WTC11 (cell line): ENCODE measurements around the gene SCO1. TPM values are rescaled to one million over a fixed set of nuclear protein-coding genes. Genes with fewer than 3 reads are reported as not detected.

Experiments used
- ATAC-seq: fragments of 200-7000 bp; cut with Tn5 transposase; 2 replicates; pipeline ENCODE4 v1.10.0; 2021; ENCODE audit warnings: mild to moderate bottlenecking, moderate library complexity
- Bru-seq: library from RNA; stranded (reverse); fragments of 400-500 nt; gene quantifications from one replicate; lab custom pipeline; 2021; lab: Mats Ljungman, UMichigan
- CTCF ChIA-PET: fragments of 300-600 bp; sonication (Branson Sonifier 250); formaldehyde crosslinking; loops from one replicate; lab custom pipeline; 2021; ENCODE audit warnings: antibody characterized with exemption; lab: Charles Lee
- POLR2A ChIA-PET: fragments of 350-600 bp; sonication (Branson Sonifier 250); formaldehyde crosslinking; loops from one replicate; lab custom pipeline; 2021; ENCODE audit warnings: antibody characterized with exemption; lab: Charles Lee
- DNase-seq: peaks from one replicate; pipeline ENCODE4 v3.0.0; 2021; ENCODE audit warnings: low spot score
- H3K27ac Mint-ChIP-seq: 2 replicates; pipeline ENCODE4 v1.8.0; 2021; ENCODE audit warnings: mixed read lengths
- H3K27me3 Mint-ChIP-seq: 2 replicates; pipeline ENCODE4 v1.8.0; 2021; ENCODE audit warnings: low read depth, mild to moderate bottlenecking, moderate library complexity, mixed read lengths
- H3K36me3 Mint-ChIP-seq: 2 replicates; pipeline ENCODE4 v1.8.0; 2021; ENCODE audit warnings: mixed read lengths
- H3K4me1 Mint-ChIP-seq: 2 replicates; pipeline ENCODE4 v1.8.0; 2022; ENCODE audit warnings: mixed read lengths
- H3K4me3 Mint-ChIP-seq: 2 replicates; pipeline ENCODE4 v1.8.0; 2021; ENCODE audit warnings: mild to moderate bottlenecking, moderate library complexity, mixed read lengths
- H3K9me3 Mint-ChIP-seq: 2 replicates; pipeline ENCODE4 v1.8.0; 2021; ENCODE audit warnings: mixed read lengths
- ARID4B ChIP-seq: sonication (generic); formaldehyde crosslinking; IDR thresholded peaks from 2 replicates; pipeline ENCODE4 v1.8.0; 2023; ENCODE audit warnings: missing genetic modification reagents, mild to moderate bottlenecking, borderline replicate concordance
- ATF3 ChIP-seq: sonication (generic); formaldehyde crosslinking; conservative IDR thresholded peaks from 2 replicates; pipeline ENCODE4 v1.8.1; 2022; ENCODE audit warnings: mild to moderate bottlenecking, missing genetic modification reagents
- CDX4 ChIP-seq: fragments of 250-450 bp; sonication (Bioruptor Pico); IDR thresholded peaks from 2 replicates; pipeline ENCODE4 v1.9.0; 2021; ENCODE audit warnings: moderate library complexity, mild to moderate bottlenecking, inconsistent platforms, borderline replicate concordance
- CREB1 ChIP-seq: sonication (generic); formaldehyde crosslinking; IDR thresholded peaks from 2 replicates; pipeline ENCODE4 v1.8.0; 2023; ENCODE audit warnings: mild to moderate bottlenecking, missing genetic modification reagents
- CTCF ChIP-seq: fragments of 200-600 bp; IDR thresholded peaks from 2 replicates; pipeline ENCODE4 v1.8.0; 2022; ENCODE audit warnings: antibody characterized with exemption
- EMX1 ChIP-seq: fragments of 250-450 bp; sonication (Bioruptor Pico); IDR thresholded peaks from 2 replicates; pipeline ENCODE4 v1.8.0; 2021; ENCODE audit warnings: mild to moderate bottlenecking
- FOXP4 ChIP-seq: sonication (generic); formaldehyde crosslinking; IDR thresholded peaks from 2 replicates; pipeline ENCODE4 v1.8.0; 2022; ENCODE audit warnings: mild to moderate bottlenecking, missing genetic modification reagents
- GRHL2 ChIP-seq: fragments of 250-450 bp; sonication (Bioruptor Pico); IDR thresholded peaks from 2 replicates; pipeline ENCODE4 v1.8.0; 2022; ENCODE audit warnings: mild to moderate bottlenecking, moderate library complexity; ENCODE audit not compliant: insufficient replicate concordance, severe bottlenecking
- HMGXB4 ChIP-seq: sonication (generic); formaldehyde crosslinking; IDR thresholded peaks from 2 replicates; pipeline ENCODE4 v1.8.1; 2023; ENCODE audit warnings: mild to moderate bottlenecking, moderate library complexity, missing genetic modification reagents
- KAT7 ChIP-seq: sonication (generic); formaldehyde crosslinking; IDR thresholded peaks from 2 replicates; pipeline ENCODE4 v1.8.1; 2023; ENCODE audit warnings: missing genetic modification reagents, mild to moderate bottlenecking, borderline replicate concordance
- MAX ChIP-seq: sonication (generic); formaldehyde crosslinking; IDR thresholded peaks from 2 replicates; pipeline ENCODE4 v1.8.0; 2022; ENCODE audit warnings: mild to moderate bottlenecking, missing genetic modification reagents
- RORB ChIP-seq: fragments of 250-450 bp; sonication (Bioruptor Pico); IDR thresholded peaks from 2 replicates; pipeline ENCODE4 v1.9.0; 2021; ENCODE audit warnings: mild to moderate bottlenecking
- SMAD3 ChIP-seq: sonication (generic); formaldehyde crosslinking; IDR thresholded peaks from 2 replicates; pipeline ENCODE4 v1.8.0; 2022; ENCODE audit warnings: missing genetic modification reagents, mild to moderate bottlenecking, borderline replicate concordance
- SMAD4 ChIP-seq: sonication (generic); formaldehyde crosslinking; IDR thresholded peaks from 2 replicates; pipeline ENCODE4 v1.8.0; 2022; ENCODE audit warnings: mild to moderate bottlenecking, missing genetic modification reagents
- SP1 ChIP-seq: sonication (generic); formaldehyde crosslinking; conservative IDR thresholded peaks from 2 replicates; pipeline ENCODE4 v1.8.1; 2022; ENCODE audit warnings: missing genetic modification reagents
- USF1 ChIP-seq: sonication (generic); formaldehyde crosslinking; IDR thresholded peaks from 2 replicates; pipeline ENCODE4 v1.8.0; 2022; ENCODE audit warnings: mild to moderate bottlenecking, missing genetic modification reagents
- USF2 ChIP-seq: sonication (generic); formaldehyde crosslinking; IDR thresholded peaks from 2 replicates; pipeline ENCODE4 v1.8.1; 2023; ENCODE audit warnings: mild to moderate bottlenecking, missing genetic modification reagents, moderate library complexity
- ZNF219 ChIP-seq: sonication (generic); formaldehyde crosslinking; IDR thresholded peaks from 2 replicates; pipeline ENCODE4 v1.8.0; 2023; ENCODE audit warnings: missing genetic modification reagents, mild to moderate bottlenecking, borderline replicate concordance
- ZNF671 ChIP-seq: fragments of 250-450 bp; sonication (Bioruptor Pico); IDR thresholded peaks from 2 replicates; pipeline ENCODE4 v1.8.0; 2021; ENCODE audit warnings: mild to moderate bottlenecking
- long read RNA-seq, 3 experiments: library from RNA in 1 of 3; library from capped mRNA in 1 of 3; library from polyadenylated mRNA in 1 of 3; unstranded in 2 of 3; stranded (forward) in 1 of 3; transcript quantifications; one replicate each; pipeline ENCODE4 v2.0.0, GENCODE V29; 2021
- total RNA-seq: library from RNA; stranded (reverse); gene quantifications from 3 replicates; pipeline ENCODE4 v1.2.3, GENCODE V29; 2021

The SCO1 gene
- 56.9 to 63.8 TPM (median 61.6 TPM) in 3 replicates for total RNA-seq
- percentile 96 among the genes with signal in this experiment for Bru-seq, nascent RNA
- long read RNA-seq, experiment 1, full-length matches to known transcripts = 135 of 159 reads
- long read RNA-seq, experiment 1, partial matches to known transcripts = 7 of 159 reads
- long read RNA-seq, experiment 1, other reads (novel, unspliced or antisense) = 17 of 159 reads
- long read RNA-seq, experiment 2, full-length matches to known transcripts = 50 of 97 reads
- long read RNA-seq, experiment 2, partial matches to known transcripts = 4 of 97 reads
- long read RNA-seq, experiment 2, other reads (novel, unspliced or antisense) = 43 of 97 reads
- long read RNA-seq, experiment 3, full-length matches to known transcripts = 132 of 138 reads
- long read RNA-seq, experiment 3, partial matches to known transcripts = 1 of 138 reads
- long read RNA-seq, experiment 3, other reads (novel, unspliced or antisense) = 5 of 138 reads

- Mint-ChIP-seq H3K9me3 (no peaks in the 10 kb centered on the region), H3K27ac (peak within 1 kb of the TSS; percentile 93), H3K4me3 (peak within 1 kb of the TSS; percentile 94), H3K36me3 (peaks cover 27% of the 10 kb centered on the region), H3K4me1 (peaks cover 10% of the 10 kb centered on the region), H3K27me3 (no peaks in the 10 kb centered on the region)
- ChIA-PET POLR2A (no interaction called here), CTCF (interaction anchor here (0.6 to 1.5 kb wide), 4 partner anchors 13 to 1011 kb away, joined by 3 to 5 read pairs (median 4); no protein-coding TSS in a partner anchor)
- ATAC-seq (peak; percentile 99), DNase-seq (peak; percentile 94)
- TF ChIP-seq ATF3 = no peak
- 0 out of 2 replicates have a peak, but pooled peaks have one; percentile 13 for TF ChIP-seq KAT7
- TF ChIP-seq GRHL2 (CRISPR knock-in tag) = no peak
- TF ChIP-seq USF2 (CRISPR knock-in tag) = peak; percentile 9
- TF ChIP-seq EMX1 = no peak
- TF ChIP-seq CDX4 (CRISPR knock-in tag) = no peak
- TF ChIP-seq RORB (CRISPR knock-in tag) = no peak
- TF ChIP-seq FOXP4 (CRISPR knock-in tag) = peak; percentile 90
- TF ChIP-seq CREB1 = no peak
- 0 out of 2 replicates have a peak, but pooled peaks have one; percentile 67 for TF ChIP-seq SMAD3 (CRISPR knock-in tag)
- TF ChIP-seq ZNF671 = no peak
- TF ChIP-seq USF1 (CRISPR knock-in tag) = peak; percentile 30; the same call in 1 of the 2 replicates
- no peak for TF ChIP-seq ZNF219 (CRISPR knock-in tag)
- TF ChIP-seq SP1 = peak; percentile 63
- TF ChIP-seq ARID4B (CRISPR knock-in tag) = peak; percentile 77; the same call in 1 of the 2 replicates
- TF ChIP-seq HMGXB4 (CRISPR knock-in tag) = peak; percentile 48; the same call in 1 of the 2 replicates
- no peak for TF ChIP-seq CTCF
- no peak for TF ChIP-seq SMAD4 (CRISPR knock-in tag)
- peak; percentile 76; the same call in 1 of the 2 replicates for TF ChIP-seq MAX
Observed at GRCh38 chr17:10697092-10698081, at the start of gene SCO1, which contains the start of gene ADPRM. Gene SCO1 (minus strand): TSS chr17:10697533. CDS start chr17:10697507, 26 bp downstream. Gene ADPRM (plus strand): TSS chr17:10697594. CDS start chr17:10704927, 7,333 bp downstream.
